A549 treated with Mapracorat at 1 μM for 4 hours (cell line): Measurements from ENCODE around the gene LGALS4. TPM values are rescaled to one million over a fixed set of nuclear protein-coding genes. Genes with fewer than 3 reads are reported as not detected.

Source experiments
- total RNA-seq: library from RNA; stranded (reverse); fragments of 200-300 nt; extraction: Qiagen RNA extraction; gene quantifications from 5 replicates; pipeline ENCODE4 v1.2.3, GENCODE V29; 2022

The LGALS4 gene, protein sequence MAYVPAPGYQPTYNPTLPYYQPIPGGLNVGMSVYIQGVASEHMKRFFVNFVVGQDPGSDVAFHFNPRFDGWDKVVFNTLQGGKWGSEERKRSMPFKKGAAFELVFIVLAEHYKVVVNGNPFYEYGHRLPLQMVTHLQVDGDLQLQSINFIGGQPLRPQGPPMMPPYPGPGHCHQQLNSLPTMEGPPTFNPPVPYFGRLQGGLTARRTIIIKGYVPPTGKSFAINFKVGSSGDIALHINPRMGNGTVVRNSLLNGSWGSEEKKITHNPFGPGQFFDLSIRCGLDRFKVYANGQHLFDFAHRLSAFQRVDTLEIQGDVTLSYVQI
- 0.41 to 0.74 TPM (median 0.63 TPM) in 5 replicates for total RNA-seq

DNA sequence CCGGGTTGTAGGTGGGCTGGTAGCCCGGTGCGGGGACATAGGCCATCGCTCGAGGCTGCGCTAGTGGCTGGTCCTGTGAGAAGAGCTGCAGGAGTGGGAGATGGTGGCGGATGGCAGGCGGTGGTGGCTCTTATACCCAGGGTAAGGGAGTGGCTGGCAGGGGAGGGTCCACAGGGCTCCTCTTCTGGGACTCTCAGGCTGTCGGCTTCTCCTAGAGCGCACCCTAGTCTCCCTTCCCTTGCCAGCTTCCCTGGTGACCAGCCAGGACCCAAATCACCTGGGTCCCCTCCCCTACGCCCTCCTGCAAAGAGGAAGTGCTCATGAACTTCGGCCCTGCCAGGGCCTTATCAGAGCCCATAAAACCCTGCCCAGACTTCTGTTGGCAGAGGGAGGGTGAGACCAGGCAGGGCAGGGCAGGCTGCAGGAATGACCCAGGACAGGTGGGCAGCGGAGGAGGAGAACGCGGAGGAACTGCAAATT lies at the start of gene LGALS4:
LGALS4 (minus strand) TSS at position 105 of the 480 bp plus-strand sequence; CDS start at position 46, 59 bp downstream.

GRCh38 chr19:38849860-38850435 lies 37.2 kb upstream of the LGALS4 start, which contains the start of gene HNRNPL:
Gene HNRNPL, minus strand, starts transcription at chr19:38849986. Its CDS starts 20 bp downstream, at chr19:38849966.

GRCh38 chr19:38788478-38789243 lies 24.1 kb downstream of the LGALS4 start, which contains the start of gene LGALS7B:
Gene LGALS7B, plus strand, starts transcription at chr19:38789200. Its CDS starts 27 bp downstream, at chr19:38789227.

GRCh38 chr19:38773469-38774177 lies 39.1 kb downstream of the LGALS4 start, which contains the start of gene LGALS7:
Gene LGALS7, minus strand, starts transcription at chr19:38773517. Its CDS starts 25 bp downstream, at chr19:38773492.

Other genes with a start within 250 kb of the LGALS4 start
- gene MAP4K1, start 195.0 kb downstream of the LGALS4 start, total RNA-seq = 0.85 to 1.6 TPM (median 1.3 TPM) in 5 replicates
- gene EIF3K, start 193.8 kb downstream of the LGALS4 start, total RNA-seq = 656 to 947 TPM (median 702 TPM) in 5 replicates
- 852 to 1,166 TPM (median 1,108 TPM) in 5 replicates for gene ACTN4, start 165.3 kb downstream of the LGALS4 start, total RNA-seq
- 3.8 to 7.2 TPM (median 6.3 TPM) in 5 replicates for gene CAPN12, start 68.5 kb downstream of the LGALS4 start, total RNA-seq
- not detected in 5 replicates for gene LGALS7, start 39.4 kb downstream of the LGALS4 start, total RNA-seq
- gene LGALS7B, start 23.7 kb downstream of the LGALS4 start, total RNA-seq = 0.48 to 0.86 TPM (median 0.57 TPM) in 3 of 5 replicates, not detected in the others
- 272 to 390 TPM (median 289 TPM) in 5 replicates for gene ECH1, start 18.8 kb upstream of the LGALS4 start, total RNA-seq
- 317 to 386 TPM (median 357 TPM) in 5 replicates for gene HNRNPL, start 37.0 kb upstream of the LGALS4 start, total RNA-seq
- 1.9 to 2.7 TPM (median 2.4 TPM) in 5 replicates for gene RINL, start 65.3 kb upstream of the LGALS4 start, total RNA-seq
- 32.8 to 40.0 TPM (median 37.6 TPM) in 5 replicates for gene SIRT2, start 86.7 kb upstream of the LGALS4 start, total RNA-seq
- 61.9 to 127 TPM (median 100 TPM) in 5 replicates for gene NFKBIB, start 87.0 kb upstream of the LGALS4 start, total RNA-seq
- 0.53 to 1.3 TPM (median 1.0 TPM) in 5 replicates for gene CCER2, start 99.2 kb upstream of the LGALS4 start, total RNA-seq
- 44.7 to 57.3 TPM (median 51.6 TPM) in 5 replicates for gene SARS2, start 117.8 kb upstream of the LGALS4 start, total RNA-seq
- gene MRPS12, start 118.0 kb upstream of the LGALS4 start, total RNA-seq = 200 to 304 TPM (median 264 TPM) in 5 replicates
- gene FBXO17, start 162.8 kb upstream of the LGALS4 start, total RNA-seq = 59.5 to 82.4 TPM (median 78.3 TPM) in 5 replicates
- gene FBXO27, start 219.6 kb upstream of the LGALS4 start, total RNA-seq = 2.8 to 4.4 TPM (median 3.6 TPM) in 5 replicates